OCI-LY7 (cell line): ENCODE data around the gene MYCL. TPM values are rescaled to one million over a fixed set of nuclear protein-coding genes. Genes with fewer than 3 reads are reported as not detected.

Source experiments
- BruUV-seq: library from RNA; stranded (reverse); fragments of 400-500 nt; replicated peaks from 2 replicates; lab custom pipeline; 2021; lab: Mats Ljungman, UMichigan
- CTCF ChIA-PET: fragments of 300-600 bp; sonication (Branson Sonifier 250); formaldehyde crosslinking; loops from one replicate; lab custom pipeline; 2022; ENCODE audit warnings: antibody characterized with exemption; ENCODE audit not compliant: unreplicated experiment; lab: Charles Lee
- POLR2A ChIA-PET: fragments of 300-600 bp; sonication (Branson Sonifier 250); formaldehyde crosslinking; loops from one replicate; lab custom pipeline; 2022; ENCODE audit warnings: antibody characterized with exemption; lab: Charles Lee
- DNase-seq: peaks from one replicate; pipeline ENCODE4 v3.0.0-alpha.2; 2015; ENCODE audit warnings: low spot score
- H2AFZ ChIP-seq: fragments of 200-600 bp; sonication (generic), shearing (Covaris generic); 2 replicates; pipeline ENCODE4 v1.6.1; 2014; ENCODE audit warnings: mild to moderate bottlenecking, antibody characterized with exemption, low read length, moderate library complexity
- H3K27ac ChIP-seq: fragments of 200-600 bp; sonication (generic); 2 replicates; pipeline ENCODE4 v1.5.1; 2014; ENCODE audit warnings: mixed run types, low read depth, mild to moderate bottlenecking, moderate library complexity, low read length, inconsistent platforms; ENCODE audit not compliant: poor library complexity, severe bottlenecking
- H3K36me3 ChIP-seq: fragments of 200-600 bp; sonication (generic); 2 replicates; pipeline ENCODE4 v1.6.1; 2014; ENCODE audit warnings: mild to moderate bottlenecking, antibody characterized with exemption, low read length, moderate library complexity, mixed read lengths; ENCODE audit not compliant: insufficient read depth
- H3K4me1 ChIP-seq: fragments of 200-600 bp; sonication (generic); 2 replicates; pipeline ENCODE4 v1.5.1; 2014; ENCODE audit warnings: mild to moderate bottlenecking, low read length; ENCODE audit not compliant: insufficient read depth, poor library complexity, severe bottlenecking
- H3K4me2 ChIP-seq: fragments of 200-600 bp; sonication (generic); 2 replicates; pipeline ENCODE4 v1.6.1; 2014; ENCODE audit warnings: mild to moderate bottlenecking, low read length
- H3K4me3 ChIP-seq: fragments of 200-600 bp; sonication (generic); 2 replicates; pipeline ENCODE4 v1.5.1; 2014; ENCODE audit warnings: mild to moderate bottlenecking, low read depth, low read length; ENCODE audit not compliant: poor library complexity, severe bottlenecking
- H3K79me2 ChIP-seq: fragments of 200-600 bp; sonication (generic); 2 replicates; pipeline ENCODE4 v1.6.1; 2016; ENCODE audit warnings: low read depth, mild to moderate bottlenecking, low read length, moderate library complexity, mixed read lengths; ENCODE audit not compliant: insufficient read depth
- H3K9me2 ChIP-seq: fragments of 200-600 bp; sonication (generic); 2 replicates; pipeline ENCODE4 v1.6.1; 2016; ENCODE audit warnings: mild to moderate bottlenecking, low read length, mixed read lengths; ENCODE audit not compliant: insufficient read depth
- H3K9me3 ChIP-seq: fragments of 200-600 bp; sonication (generic); 2 replicates; pipeline ENCODE4 v1.6.1; 2014; ENCODE audit warnings: mild to moderate bottlenecking, mixed run types, low read length, mixed read lengths
- H4K20me1 ChIP-seq: fragments of 200-600 bp; sonication (generic); 2 replicates; pipeline ENCODE4 v1.6.1; 2014; ENCODE audit warnings: mild to moderate bottlenecking, antibody characterized with exemption, low read length, moderate library complexity, mixed read lengths; ENCODE audit not compliant: insufficient read depth
- EZH2phosphoT487 ChIP-seq: fragments of 200-600 bp; sonication (generic); IDR thresholded peaks from 2 replicates; pipeline ENCODE4 v1.6.1; 2018; ENCODE audit warnings: low read depth, borderline replicate concordance, mild to moderate bottlenecking, mixed run types, antibody characterized with exemption, low read length, moderate library complexity, mixed read lengths
- intact Hi-C: fragments of 100-400 bp; cut with micrococcal nuclease; formaldehyde crosslinking; loops from one replicate; pipeline ENCODE4 v1.10.0; 2022; ENCODE audit not compliant: unreplicated experiment
- total RNA-seq, 2 experiments: library from RNA; depleted of rRNA in 1 of 2; stranded (reverse); fragments of >200 nt in 1 of 2; shearing (Covaris generic) in 1 of 2; gene quantifications; 2 replicates each; pipeline ENCODE4 v1.2.3, GENCODE V29; 2014 to 2022
- TF ChIP-seq, protein P1 (sequence below): fragments of 200-600 bp; sonication (generic); conservative IDR thresholded peaks from 2 replicates; pipeline ENCODE4 v1.5.1; 2014; ENCODE audit warnings: mild to moderate bottlenecking, antibody characterized with exemption, low read length, moderate library complexity, mixed read lengths

Gene MYCL
- total RNA-seq, 2 experiments from 2014 or later: 0.41 to 1.0 TPM

- H4K20me1 ChIP-seq: no peaks in the 10 kb centered on the region
- H3K36me3 ChIP-seq: no peaks in the 10 kb centered on the region
- H3K4me1 ChIP-seq: peaks cover 10% of the 10 kb centered on the region
- H3K4me2 ChIP-seq: no peak overlapping the region
- intact Hi-C loops: no loop called here
- BruUV-seq: no TSS peak
- no peak overlapping the region for H2AFZ ChIP-seq
- H3K4me3 ChIP-seq: no peak overlapping the region
- no peak overlapping the region for H3K27ac ChIP-seq
- no peak for DNase-seq
- H3K9me3 ChIP-seq: no peaks in the 10 kb centered on the region
- no peaks in the 10 kb centered on the region for H3K79me2 ChIP-seq
- POLR2A ChIA-PET: no interaction called here
- CTCF ChIA-PET: no interaction called here
- no peaks in the 10 kb centered on the region for H3K9me2 ChIP-seq
- no peak for TF ChIP-seq EZH2phosphoT487
- TF ChIP-seq, protein P1, sequence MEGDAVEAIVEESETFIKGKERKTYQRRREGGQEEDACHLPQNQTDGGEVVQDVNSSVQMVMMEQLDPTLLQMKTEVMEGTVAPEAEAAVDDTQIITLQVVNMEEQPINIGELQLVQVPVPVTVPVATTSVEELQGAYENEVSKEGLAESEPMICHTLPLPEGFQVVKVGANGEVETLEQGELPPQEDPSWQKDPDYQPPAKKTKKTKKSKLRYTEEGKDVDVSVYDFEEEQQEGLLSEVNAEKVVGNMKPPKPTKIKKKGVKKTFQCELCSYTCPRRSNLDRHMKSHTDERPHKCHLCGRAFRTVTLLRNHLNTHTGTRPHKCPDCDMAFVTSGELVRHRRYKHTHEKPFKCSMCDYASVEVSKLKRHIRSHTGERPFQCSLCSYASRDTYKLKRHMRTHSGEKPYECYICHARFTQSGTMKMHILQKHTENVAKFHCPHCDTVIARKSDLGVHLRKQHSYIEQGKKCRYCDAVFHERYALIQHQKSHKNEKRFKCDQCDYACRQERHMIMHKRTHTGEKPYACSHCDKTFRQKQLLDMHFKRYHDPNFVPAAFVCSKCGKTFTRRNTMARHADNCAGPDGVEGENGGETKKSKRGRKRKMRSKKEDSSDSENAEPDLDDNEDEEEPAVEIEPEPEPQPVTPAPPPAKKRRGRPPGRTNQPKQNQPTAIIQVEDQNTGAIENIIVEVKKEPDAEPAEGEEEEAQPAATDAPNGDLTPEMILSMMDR: no peak
These were observed 10.8 kb downstream of the MYCL start for GRCh38 chr1:39890880-39891279.

DNA sequence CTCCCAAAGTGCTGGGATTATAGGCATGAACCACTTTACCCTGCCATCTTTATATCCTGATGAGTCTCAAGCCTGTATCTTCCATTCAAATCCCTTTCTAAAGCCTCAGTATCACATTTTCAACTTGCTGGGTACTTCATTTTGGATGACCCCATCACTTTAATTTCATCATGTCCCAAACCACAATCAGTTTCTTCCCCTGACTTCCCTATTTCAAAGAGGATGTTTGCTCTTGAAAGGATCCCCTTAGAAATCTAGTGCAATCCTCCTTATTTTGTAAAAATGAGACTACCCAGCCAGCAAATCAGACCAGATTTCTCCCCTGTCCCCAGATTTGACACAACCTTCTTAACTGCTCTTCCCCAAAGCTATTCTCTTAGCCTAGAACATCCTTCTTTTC lies 11.4 kb downstream of the MYCL start:
- no peak overlapping the region for H2AFZ ChIP-seq
- ChIA-PET POLR2A (no interaction called here), CTCF (no interaction called here)
- no peak overlapping the region for H3K27ac ChIP-seq
- H3K4me3 ChIP-seq: no peak overlapping the region
- no peaks in the 10 kb centered on the region for H3K79me2 ChIP-seq
- no peaks in the 10 kb centered on the region for H3K36me3 ChIP-seq
- intact Hi-C loops: no loop called here
- no peak for DNase-seq
- no peaks in the 10 kb centered on the region for H3K9me3 ChIP-seq
- no peak for TF ChIP-seq EZH2phosphoT487
- H4K20me1 ChIP-seq: no peaks in the 10 kb centered on the region
- peaks cover 10% of the 10 kb centered on the region for H3K4me1 ChIP-seq
- no peak overlapping the region for H3K4me2 ChIP-seq
- no TSS peak for BruUV-seq
- no peaks in the 10 kb centered on the region for H3K9me2 ChIP-seq

GRCh38 chr1:39886757-39887231 lies 14.9 kb downstream of the MYCL start:
- intact Hi-C loops: no loop called here
- no peak overlapping the region for H3K4me3 ChIP-seq
- no peak for DNase-seq
- H4K20me1 ChIP-seq: no peaks in the 10 kb centered on the region
- H3K27ac ChIP-seq: no peak overlapping the region
- no TSS peak for BruUV-seq
- peaks cover 11% of the 10 kb centered on the region for H3K4me1 ChIP-seq
- ChIA-PET POLR2A (no interaction called here), CTCF (no interaction called here)
- no peak overlapping the region for H3K4me2 ChIP-seq
- peaks cover 12% of the 10 kb centered on the region for H3K79me2 ChIP-seq
- no peak overlapping the region for H2AFZ ChIP-seq
- H3K9me3 ChIP-seq: no peaks in the 10 kb centered on the region
- TF ChIP-seq, protein P1: no peak
- no peak for TF ChIP-seq EZH2phosphoT487
- H3K36me3 ChIP-seq: no peaks in the 10 kb centered on the region
- no peaks in the 10 kb centered on the region for H3K9me2 ChIP-seq
